ENCODE results near the gene MCF2L. TPM values are rescaled to one million over a fixed set of nuclear protein-coding genes. Genes with fewer than 3 reads are reported as not detected.

MCF2L gene, protein sequence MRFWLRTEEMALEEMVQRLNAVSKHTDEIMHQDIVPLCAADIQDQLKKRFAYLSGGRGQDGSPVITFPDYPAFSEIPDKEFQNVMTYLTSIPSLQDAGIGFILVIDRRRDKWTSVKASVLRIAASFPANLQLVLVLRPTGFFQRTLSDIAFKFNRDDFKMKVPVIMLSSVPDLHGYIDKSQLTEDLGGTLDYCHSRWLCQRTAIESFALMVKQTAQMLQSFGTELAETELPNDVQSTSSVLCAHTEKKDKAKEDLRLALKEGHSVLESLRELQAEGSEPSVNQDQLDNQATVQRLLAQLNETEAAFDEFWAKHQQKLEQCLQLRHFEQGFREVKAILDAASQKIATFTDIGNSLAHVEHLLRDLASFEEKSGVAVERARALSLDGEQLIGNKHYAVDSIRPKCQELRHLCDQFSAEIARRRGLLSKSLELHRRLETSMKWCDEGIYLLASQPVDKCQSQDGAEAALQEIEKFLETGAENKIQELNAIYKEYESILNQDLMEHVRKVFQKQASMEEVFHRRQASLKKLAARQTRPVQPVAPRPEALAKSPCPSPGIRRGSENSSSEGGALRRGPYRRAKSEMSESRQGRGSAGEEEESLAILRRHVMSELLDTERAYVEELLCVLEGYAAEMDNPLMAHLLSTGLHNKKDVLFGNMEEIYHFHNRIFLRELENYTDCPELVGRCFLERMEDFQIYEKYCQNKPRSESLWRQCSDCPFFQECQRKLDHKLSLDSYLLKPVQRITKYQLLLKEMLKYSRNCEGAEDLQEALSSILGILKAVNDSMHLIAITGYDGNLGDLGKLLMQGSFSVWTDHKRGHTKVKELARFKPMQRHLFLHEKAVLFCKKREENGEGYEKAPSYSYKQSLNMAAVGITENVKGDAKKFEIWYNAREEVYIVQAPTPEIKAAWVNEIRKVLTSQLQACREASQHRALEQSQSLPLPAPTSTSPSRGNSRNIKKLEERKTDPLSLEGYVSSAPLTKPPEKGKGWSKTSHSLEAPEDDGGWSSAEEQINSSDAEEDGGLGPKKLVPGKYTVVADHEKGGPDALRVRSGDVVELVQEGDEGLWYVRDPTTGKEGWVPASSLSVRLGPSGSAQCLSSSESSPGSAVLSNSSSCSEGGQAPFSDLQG
- total RNA-seq: 100 to 1,000 TPM in 2 of 4 donors, 10 to 100 TPM in 2; 62.1 to 186 (median 91.3) TPM

DNA sequence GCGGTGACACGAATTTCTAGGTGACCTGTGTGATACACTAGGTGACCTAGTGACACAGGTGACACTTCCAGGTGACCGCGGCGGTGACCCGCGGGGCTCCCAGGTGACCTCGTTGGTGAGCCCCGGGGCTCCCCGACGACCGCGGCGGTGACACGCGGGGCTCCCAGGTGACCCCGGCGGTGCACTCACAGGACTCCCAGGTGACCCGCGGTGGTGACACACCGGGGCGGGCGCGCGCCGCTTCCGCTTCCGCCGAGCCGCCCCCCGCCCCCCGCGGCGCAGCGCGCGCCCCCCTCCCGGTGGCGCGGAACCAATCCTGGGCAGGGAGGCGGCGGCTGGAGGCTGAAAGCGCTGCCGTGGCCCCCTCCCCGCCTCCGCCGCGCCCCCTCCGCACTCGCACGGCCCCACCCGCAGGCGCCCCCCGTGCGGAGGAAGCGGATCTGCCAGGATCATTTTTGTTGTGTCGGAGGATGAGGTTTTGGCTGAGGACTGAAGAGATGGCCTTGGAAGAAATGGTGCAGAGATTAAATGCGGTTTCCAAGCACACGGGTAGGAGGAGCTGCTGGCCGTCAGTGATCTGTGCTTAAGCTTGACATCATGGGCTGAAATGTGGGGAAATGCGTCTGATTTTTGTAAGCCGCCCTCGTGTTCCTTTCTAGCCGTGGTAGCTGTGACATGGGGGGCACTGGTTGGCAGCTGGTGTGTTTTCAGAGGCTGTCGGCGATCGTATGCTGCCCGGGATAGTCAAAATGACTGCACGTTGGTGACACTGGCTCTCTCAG is at the start of gene MCF2L:
TSS of gene MCF2L (plus strand) at position 305 of the 782 bp plus-strand sequence. CDS start at position 471, 166 bp downstream.
- WGBS, 2 donors (ENCODE audit: low coverage in 1 of 2): 0% methylated on average over 30 of the region's 69 CpGs; no CpG with 5 or more reads in 1 of the 2 donors
- peak; percentile 55 for DNase-seq
- Histone ChIP-seq H3K36me3 (no peaks in the 10 kb centered on the region), H3K4me1 (peaks cover 0 to 18% (median 7%) of the 10 kb centered on the region in 4 donors), H3K27me3 (peaks cover 32% of the 10 kb centered on the region), H3K4me3 (peak within 1 kb of the TSS; percentile 38 to 55 (median 46)), H3K27ac (peak within 1 kb of the TSS; percentile 69 to 88 (median 78)), H3K9me3 (no peaks in the 10 kb centered on the region)
- in situ Hi-C loops (cut with MboI; ENCODE audit: low pct_ligation_motif_present in 1 of 4, low pct_unique_long_range_greater_than_20kb in 1 of 4, low sequenced_read_pairs in 3 of 4): loop anchor here in 1 of 4 donors (25.0 kb wide), 1 partner anchor 418 kb away; no protein-coding TSS in a partner anchor
- intact Hi-C loops (cut with DNase I; ENCODE audit: low total_unique reads): no loop called here
- TF ChIP-seq, protein P1, sequence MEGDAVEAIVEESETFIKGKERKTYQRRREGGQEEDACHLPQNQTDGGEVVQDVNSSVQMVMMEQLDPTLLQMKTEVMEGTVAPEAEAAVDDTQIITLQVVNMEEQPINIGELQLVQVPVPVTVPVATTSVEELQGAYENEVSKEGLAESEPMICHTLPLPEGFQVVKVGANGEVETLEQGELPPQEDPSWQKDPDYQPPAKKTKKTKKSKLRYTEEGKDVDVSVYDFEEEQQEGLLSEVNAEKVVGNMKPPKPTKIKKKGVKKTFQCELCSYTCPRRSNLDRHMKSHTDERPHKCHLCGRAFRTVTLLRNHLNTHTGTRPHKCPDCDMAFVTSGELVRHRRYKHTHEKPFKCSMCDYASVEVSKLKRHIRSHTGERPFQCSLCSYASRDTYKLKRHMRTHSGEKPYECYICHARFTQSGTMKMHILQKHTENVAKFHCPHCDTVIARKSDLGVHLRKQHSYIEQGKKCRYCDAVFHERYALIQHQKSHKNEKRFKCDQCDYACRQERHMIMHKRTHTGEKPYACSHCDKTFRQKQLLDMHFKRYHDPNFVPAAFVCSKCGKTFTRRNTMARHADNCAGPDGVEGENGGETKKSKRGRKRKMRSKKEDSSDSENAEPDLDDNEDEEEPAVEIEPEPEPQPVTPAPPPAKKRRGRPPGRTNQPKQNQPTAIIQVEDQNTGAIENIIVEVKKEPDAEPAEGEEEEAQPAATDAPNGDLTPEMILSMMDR (IDR thresholded peaks at IDR 0.05): peak in 2 of 5 experiments; percentile 34 to 55
- TF ChIP-seq POLR2AphosphoS5 (IDR thresholded peaks at IDR 0.05): no peak

DNA sequence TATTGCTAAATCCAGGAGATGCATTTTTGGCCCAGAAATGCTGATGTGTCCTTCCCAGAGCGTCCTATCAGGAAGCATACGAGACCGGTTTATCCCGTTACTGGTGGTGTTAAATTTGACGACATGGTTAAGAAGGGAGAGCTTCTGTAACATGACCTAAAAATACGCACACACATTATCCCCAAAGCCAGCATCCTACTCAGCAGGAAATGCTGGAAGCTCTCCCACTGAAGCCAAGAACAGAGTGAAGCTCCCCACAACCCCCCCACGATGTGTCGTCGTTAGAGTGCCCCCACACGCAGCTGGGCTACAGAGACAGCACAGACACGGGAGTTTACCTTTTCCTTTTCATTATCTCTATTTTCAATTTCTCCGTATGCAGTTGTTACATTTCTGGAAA is 45.1 kb upstream of the MCF2L start:
- in situ Hi-C loops (cut with MboI; ENCODE audit: low pct_ligation_motif_present in 1 of 4, low pct_unique_long_range_greater_than_20kb in 1 of 4, low sequenced_read_pairs in 3 of 4): no loop called here
- no peak overlapping the region for H3K27ac ChIP-seq
- H3K4me1 ChIP-seq: peaks cover under 1 to 5% (median 5%) of the 10 kb centered on the region in 4 donors
- peaks cover 5% of the 10 kb centered on the region for H3K27me3 ChIP-seq
- H3K36me3 ChIP-seq: no peaks in the 10 kb centered on the region
- DNase-seq: no peak
- intact Hi-C loops (cut with DNase I; ENCODE audit: low total_unique reads): no loop called here
- no peaks in the 10 kb centered on the region for H3K9me3 ChIP-seq
- H3K4me3 ChIP-seq: no peak overlapping the region
- 81 to 87% methylated on average over 7 to 12 of the region's 12 CpGs for WGBS, 2 donors (ENCODE audit: low coverage in 1 of 2)
- TF ChIP-seq, protein P1 (IDR thresholded peaks at IDR 0.05): no peak
- no peak for TF ChIP-seq POLR2AphosphoS5 (IDR thresholded peaks at IDR 0.05)
- no peak for TF ChIP-seq EP300 (IDR thresholded peaks at IDR 0.05; ENCODE audit: low read depth)
- no peak for TF ChIP-seq POLR2A (IDR thresholded peaks at IDR 0.05)

DNA sequence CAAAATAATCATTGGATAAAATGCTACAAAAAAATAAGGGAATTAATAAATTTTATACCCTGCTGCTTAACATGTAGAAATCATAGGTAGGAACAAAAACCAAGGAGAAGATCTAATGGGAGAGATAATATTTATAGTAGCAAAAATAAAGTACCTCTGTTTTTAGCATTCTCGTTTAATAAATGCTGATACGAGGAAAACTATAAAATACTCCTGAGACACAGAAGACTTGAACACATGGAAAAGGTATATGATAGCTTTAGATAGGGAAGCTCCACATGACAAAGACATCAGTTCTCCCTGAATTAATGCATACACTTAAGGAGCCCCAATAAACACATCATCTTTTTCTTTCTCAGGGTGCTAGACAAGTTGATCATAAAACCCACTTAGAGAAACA is 44.6 kb upstream of the MCF2L start:
- 87 to 95% methylated on average over 2 of the region's 2 CpGs for WGBS, 2 donors (ENCODE audit: low coverage in 1 of 2)
- in situ Hi-C loops (cut with MboI; ENCODE audit: low pct_ligation_motif_present in 1 of 4, low pct_unique_long_range_greater_than_20kb in 1 of 4, low sequenced_read_pairs in 3 of 4): no loop called here
- DNase-seq: no peak

More for the DNA sequence above, 44.6 kb upstream of the MCF2L start:
- Histone ChIP-seq H3K27ac (no peak overlapping the region), H3K36me3 (no peaks in the 10 kb centered on the region), H3K4me3 (no peak overlapping the region), H3K9me3 (no peaks in the 10 kb centered on the region), H3K27me3 (peaks cover 5% of the 10 kb centered on the region), H3K4me1 (peaks cover 3 to 9% (median 9%) of the 10 kb centered on the region in 4 donors)
- intact Hi-C loops (cut with DNase I; ENCODE audit: low total_unique reads): no loop called here
- no peak for TF ChIP-seq POLR2AphosphoS5 (IDR thresholded peaks at IDR 0.05)
- no peak for TF ChIP-seq POLR2A (IDR thresholded peaks at IDR 0.05)
- TF ChIP-seq, protein P1 (IDR thresholded peaks at IDR 0.05): no peak
- no peak for TF ChIP-seq EP300 (IDR thresholded peaks at IDR 0.05; ENCODE audit: low read depth)

Data from transverse colon (tissue), 4 donors.